ENCODE measurements around the gene SYNPO2L. TPM values are rescaled to one million over a fixed set of nuclear protein-coding genes. Genes with fewer than 3 reads are reported as not detected.

SYNPO2L gene
- total RNA-seq = 0.42 TPM in 1 of 2 replicates, not detected in the other

GRCh38 chr10:73655990-73656298, at the start of gene SYNPO2L:
SYNPO2L (minus strand) TSS chr10:73656029; CDS start chr10:73655922, 107 bp downstream.

GRCh38 chr10:73697675-73698159, 41.9 kb upstream of the SYNPO2L start, which contains the start of gene AGAP5:
AGAP5 (minus strand) TSS chr10:73698109; CDS start chr10:73697755, 354 bp downstream.

GRCh38 chr10:73641328-73642060, 14.3 kb downstream of the SYNPO2L start, which contains the start of gene MYOZ1:
MYOZ1 (minus strand) TSS chr10:73641474; CDS start chr10:73640017, 1,457 bp downstream.

Other genes starting within 250 kb of the SYNPO2L start
- 103 and 121 TPM in 2 replicates for gene ANXA7, start 242.0 kb downstream of the SYNPO2L start, total RNA-seq
- gene MSS51, start 222.5 kb downstream of the SYNPO2L start, total RNA-seq = 2.1 and 2.7 TPM in 2 replicates
- 43.4 and 66.7 TPM in 2 replicates for gene PPP3CB, start 160.0 kb downstream of the SYNPO2L start, total RNA-seq
- gene USP54, start 64.7 kb downstream of the SYNPO2L start, total RNA-seq = 9.8 and 11.8 TPM in 2 replicates
- 0.05 and 0.30 TPM in 2 replicates for gene MYOZ1, start 14.6 kb downstream of the SYNPO2L start, total RNA-seq
- gene AGAP5, start 42.1 kb upstream of the SYNPO2L start, total RNA-seq = 2.7 and 4.8 TPM in 2 replicates
- gene SEC24C, start 88.3 kb upstream of the SYNPO2L start, total RNA-seq = 47.2 and 88.3 TPM in 2 replicates
- gene CHCHD1, start 126.0 kb upstream of the SYNPO2L start, total RNA-seq = 10.5 and 15.7 TPM in 2 replicates
- gene ZSWIM8, start 129.6 kb upstream of the SYNPO2L start, total RNA-seq = 55.2 and 59.4 TPM in 2 replicates
- 8.9 and 16.6 TPM in 2 replicates for gene NDST2, start 155.6 kb upstream of the SYNPO2L start, total RNA-seq
- gene CAMK2G, start 218.5 kb upstream of the SYNPO2L start, total RNA-seq = 23.5 and 32.2 TPM in 2 replicates

Measured in smooth muscle cell of the umbilical artery (primary cell).